ENCODE results near the gene HOXB6. TPM values are rescaled to one million over a fixed set of nuclear protein-coding genes. Genes with fewer than 3 reads are reported as not detected.

The HOXB6 gene
- total RNA-seq, 2 donors from 2014 or later: 0.82 to 2.6 TPM

GRCh38 chr17:48609033-48609432, 4.2 kb upstream of the HOXB6 start:
- Histone ChIP-seq H3K4me1 (peaks cover 0 to 40% of the 10 kb centered on the region in 2 donors), H3K4me3 (no peak overlapping the region), H3K9me3 (no peaks in the 10 kb centered on the region), H3K27me3 (peaks cover 70 to 88% of the 10 kb centered on the region in 2 donors), H3K27ac (no peak overlapping the region), H3K36me3 (no peaks in the 10 kb centered on the region)
- no peak for TF ChIP-seq CTCF (IDR thresholded peaks at IDR 0.05)
- DNase-seq (ENCODE audit: low spot score): no peak

DNA sequence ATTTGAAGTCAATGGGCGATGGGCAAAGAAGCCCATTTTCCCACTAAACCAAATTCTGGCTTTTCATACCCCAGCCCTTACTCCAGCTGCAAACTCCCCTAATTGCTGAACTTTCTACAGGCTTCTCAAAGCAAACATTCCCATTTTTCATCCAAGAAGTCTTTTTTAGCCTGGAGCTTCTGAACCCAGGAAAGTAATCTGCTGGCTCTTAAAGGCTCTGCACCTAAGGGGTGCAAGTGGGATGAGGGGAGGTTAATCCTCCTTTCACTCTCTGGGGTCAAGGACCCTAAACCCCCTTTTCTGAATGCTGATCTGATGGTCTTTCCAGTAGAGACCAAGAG, 3.7 kb upstream of the HOXB6 start:
- Histone ChIP-seq H3K9me3 (no peaks in the 10 kb centered on the region), H3K4me3 (no peak overlapping the region), H3K27ac (no peak overlapping the region), H3K36me3 (no peaks in the 10 kb centered on the region), H3K27me3 (peaks cover 71 to 88% of the 10 kb centered on the region in 2 donors), H3K4me1 (peaks cover 0 to 35% of the 10 kb centered on the region in 2 donors)
- no peak for DNase-seq (ENCODE audit: low spot score)
- no peak for TF ChIP-seq CTCF (IDR thresholded peaks at IDR 0.05)

- H3K4me3 ChIP-seq: no peak overlapping the region
- peaks cover 0 to 4% of the 10 kb centered on the region in 2 donors for H3K9me3 ChIP-seq
- H3K4me1 ChIP-seq: peaks cover 0 to 28% of the 10 kb centered on the region in 2 donors
- H3K27me3 ChIP-seq: peaks cover 73 to 89% of the 10 kb centered on the region in 2 donors
- no peak for TF ChIP-seq CTCF (IDR thresholded peaks at IDR 0.05)
- DNase-seq (ENCODE audit: low spot score): no peak
- H3K27ac ChIP-seq: no peak overlapping the region
- no peaks in the 10 kb centered on the region for H3K36me3 ChIP-seq
Observed at GRCh38 chr17:48606892-48607614, 2.3 kb upstream of the HOXB6 start.

GRCh38 chr17:48605991-48606891, 1.5 kb upstream of the HOXB6 start:
- H3K27ac ChIP-seq: no peak overlapping the region
- TF ChIP-seq CTCF (IDR thresholded peaks at IDR 0.05): no peak
- H3K27me3 ChIP-seq: peaks cover 69 to 89% of the 10 kb centered on the region in 2 donors
- DNase-seq (ENCODE audit: low spot score): no peak
- H3K4me1 ChIP-seq: peaks cover 0 to 22% of the 10 kb centered on the region in 2 donors
- H3K36me3 ChIP-seq: no peaks in the 10 kb centered on the region
- peaks cover 0 to 4% of the 10 kb centered on the region in 2 donors for H3K9me3 ChIP-seq
- H3K4me3 ChIP-seq: no peak overlapping the region

GRCh38 chr17:48605409-48605919, 678 bp upstream of the HOXB6 start:
- Histone ChIP-seq H3K9me3 (peaks cover 0 to 4% of the 10 kb centered on the region in 2 donors), H3K27me3 (peaks cover 67 to 86% of the 10 kb centered on the region in 2 donors), H3K4me3 (no peak overlapping the region), H3K27ac (no peak overlapping the region), H3K36me3 (no peaks in the 10 kb centered on the region), H3K4me1 (peaks cover 0 to 14% of the 10 kb centered on the region in 2 donors)
- no peak for TF ChIP-seq CTCF (IDR thresholded peaks at IDR 0.05)
- no peak for DNase-seq (ENCODE audit: low spot score)

Data from right atrium auricular region (tissue), 2 donors.